OCI-LY7 (cell line): ENCODE measurements around the gene ATP5PD.

Experiments
- EZH2phosphoT487 ChIP-seq: fragments of 200-600 bp; sonication (generic); IDR thresholded peaks from 2 replicates; pipeline ENCODE4 v1.6.1; 2018; ENCODE audit warnings: low read depth, borderline replicate concordance, mild to moderate bottlenecking, mixed run types, antibody characterized with exemption, low read length, moderate library complexity, mixed read lengths
- TF ChIP-seq, protein P1 (sequence below): fragments of 200-600 bp; sonication (generic); conservative IDR thresholded peaks from 2 replicates; pipeline ENCODE4 v1.5.1; 2014; ENCODE audit warnings: mild to moderate bottlenecking, antibody characterized with exemption, low read length, moderate library complexity, mixed read lengths

GRCh38 chr17:75019710-75020109 is 27.1 kb downstream of the ATP5PD start:
- TF ChIP-seq, protein P1, sequence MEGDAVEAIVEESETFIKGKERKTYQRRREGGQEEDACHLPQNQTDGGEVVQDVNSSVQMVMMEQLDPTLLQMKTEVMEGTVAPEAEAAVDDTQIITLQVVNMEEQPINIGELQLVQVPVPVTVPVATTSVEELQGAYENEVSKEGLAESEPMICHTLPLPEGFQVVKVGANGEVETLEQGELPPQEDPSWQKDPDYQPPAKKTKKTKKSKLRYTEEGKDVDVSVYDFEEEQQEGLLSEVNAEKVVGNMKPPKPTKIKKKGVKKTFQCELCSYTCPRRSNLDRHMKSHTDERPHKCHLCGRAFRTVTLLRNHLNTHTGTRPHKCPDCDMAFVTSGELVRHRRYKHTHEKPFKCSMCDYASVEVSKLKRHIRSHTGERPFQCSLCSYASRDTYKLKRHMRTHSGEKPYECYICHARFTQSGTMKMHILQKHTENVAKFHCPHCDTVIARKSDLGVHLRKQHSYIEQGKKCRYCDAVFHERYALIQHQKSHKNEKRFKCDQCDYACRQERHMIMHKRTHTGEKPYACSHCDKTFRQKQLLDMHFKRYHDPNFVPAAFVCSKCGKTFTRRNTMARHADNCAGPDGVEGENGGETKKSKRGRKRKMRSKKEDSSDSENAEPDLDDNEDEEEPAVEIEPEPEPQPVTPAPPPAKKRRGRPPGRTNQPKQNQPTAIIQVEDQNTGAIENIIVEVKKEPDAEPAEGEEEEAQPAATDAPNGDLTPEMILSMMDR, result no peak
- TF ChIP-seq EZH2phosphoT487, result no peak
